ENCODE measurements around the gene CACNA1D.
A peak's percentile ranks its signal among the peaks of the same experiment; 100 is the strongest.

- TF ChIP-seq CTCF (conservative IDR thresholded peaks at IDR 0.05 in 1 of 2, IDR thresholded peaks at IDR 0.05 in 1 of 2; ENCODE audit: low read depth in 1 of 2, low read length in 2 of 2), result peak; percentile 20 to 37
- TF ChIP-seq EZH2 (IDR thresholded peaks at IDR 0.05; ENCODE audit: low read length, missing control alignments), result no peak
Observed at GRCh38 chr3:53668872-53669271, 174.5 kb downstream of the CACNA1D start.
